ENCODE data around the gene HIF1AN.
A peak's percentile ranks its signal among the peaks of the same experiment; 100 is the strongest.

HIF1AN gene

GRCh38 chr10:100535715-100536353 lies at the start of gene HIF1AN:
Gene HIF1AN (plus strand): TSS chr10:100535943. CDS start chr10:100535959, 16 bp downstream.
- peak within 1 kb of the TSS; percentile 55 for H3K4me3 ChIP-seq (ENCODE audit: low read depth, low read length)
- peak; percentile 90 for TF ChIP-seq CTCF (IDR thresholded peaks at IDR 0.05; ENCODE audit: borderline replicate concordance, insufficient read depth, low read depth, low read length)

GRCh38 chr10:100487529-100487928 lies 48.2 kb upstream of the HIF1AN start:
- TF ChIP-seq CTCF (IDR thresholded peaks at IDR 0.05; ENCODE audit: borderline replicate concordance, insufficient read depth, low read depth, low read length): no peak
- no peak overlapping the region for H3K4me3 ChIP-seq (ENCODE audit: low read depth, low read length)

GRCh38 chr10:100489396-100489795 lies 46.3 kb upstream of the HIF1AN start:
- no peak for TF ChIP-seq CTCF (IDR thresholded peaks at IDR 0.05; ENCODE audit: borderline replicate concordance, insufficient read depth, low read depth, low read length)

GRCh38 chr10:100490531-100490930 lies 45.2 kb upstream of the HIF1AN start:
- no peak overlapping the region for H3K4me3 ChIP-seq (ENCODE audit: low read depth, low read length)
- TF ChIP-seq CTCF (IDR thresholded peaks at IDR 0.05; ENCODE audit: borderline replicate concordance, insufficient read depth, low read depth, low read length): no peak

More at GRCh38 chr10:100489396-100489795, 46.3 kb upstream of the HIF1AN start:
- H3K4me3 ChIP-seq (ENCODE audit: low read depth, low read length): no peak overlapping the region

- TF ChIP-seq CTCF (IDR thresholded peaks at IDR 0.05; ENCODE audit: borderline replicate concordance, insufficient read depth, low read depth, low read length): no peak
- no peak overlapping the region for H3K4me3 ChIP-seq (ENCODE audit: low read depth, low read length)
These were observed 39.2 kb upstream of the HIF1AN start for GRCh38 chr10:100496567-100496966.

- H3K4me3 ChIP-seq (ENCODE audit: low read depth, low read length): no peak overlapping the region
- no peak for TF ChIP-seq CTCF (IDR thresholded peaks at IDR 0.05; ENCODE audit: borderline replicate concordance, insufficient read depth, low read depth, low read length)
These were observed 37.7 kb upstream of the HIF1AN start for GRCh38 chr10:100498059-100498458.

- no peak overlapping the region for H3K4me3 ChIP-seq (ENCODE audit: low read depth, low read length)
- no peak for TF ChIP-seq CTCF (IDR thresholded peaks at IDR 0.05; ENCODE audit: borderline replicate concordance, insufficient read depth, low read depth, low read length)
These were observed 34.3 kb upstream of the HIF1AN start for GRCh38 chr10:100501423-100501822.

Measured in GM12875 (cell line).